CD4-positive, alpha-beta T cell treated with Interleukin-10 for 1 hour (primary cell): ENCODE data around the gene PKP1.

ENCODE experiments used
- DNase-seq: peaks from one replicate; pipeline ENCODE4 v3.0.0-alpha.2; 2020

Gene PKP1

DNA sequence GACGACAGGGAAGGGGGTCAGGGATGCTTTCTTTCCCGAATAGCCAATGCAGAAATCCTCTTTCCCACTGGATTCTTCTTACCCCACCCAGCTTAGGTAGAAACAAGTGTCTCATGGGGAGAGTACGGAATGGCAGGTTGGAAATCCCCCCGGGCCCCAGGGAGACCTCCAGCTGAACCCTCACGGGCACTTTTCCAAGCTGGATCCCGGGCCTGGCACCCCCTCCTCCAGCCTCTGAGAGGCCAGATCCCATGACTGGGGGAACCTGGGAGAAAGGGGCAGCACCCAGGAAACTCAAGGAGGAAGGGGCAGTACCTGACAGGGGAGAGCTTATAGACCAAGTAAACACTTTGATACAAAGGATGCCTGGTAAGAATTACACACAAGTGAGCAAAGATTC lies 1.3 kb downstream of the PKP1 start:
- DNase-seq = no peak

DNA sequence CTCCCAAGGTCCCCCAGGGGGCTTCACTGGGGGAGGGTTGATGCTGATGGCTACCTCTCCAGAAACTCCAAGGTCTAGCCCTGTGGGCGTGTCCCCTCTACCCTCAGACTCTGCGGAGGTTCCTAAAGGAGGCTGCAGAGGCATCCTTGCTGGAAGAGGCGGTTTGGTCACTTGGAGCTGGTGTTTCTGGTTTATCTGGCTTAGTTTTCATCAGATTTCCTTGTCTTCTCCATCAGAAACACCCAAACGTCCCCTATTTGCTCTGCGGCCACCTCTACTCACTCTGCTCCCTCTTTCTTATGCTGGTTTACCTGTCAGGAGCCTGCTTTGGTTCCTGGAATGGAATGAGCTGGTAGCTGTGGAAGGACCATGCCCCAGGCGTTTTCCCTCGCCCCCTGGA lies 2.5 kb downstream of the PKP1 start:
- DNase-seq = no peak

DNA sequence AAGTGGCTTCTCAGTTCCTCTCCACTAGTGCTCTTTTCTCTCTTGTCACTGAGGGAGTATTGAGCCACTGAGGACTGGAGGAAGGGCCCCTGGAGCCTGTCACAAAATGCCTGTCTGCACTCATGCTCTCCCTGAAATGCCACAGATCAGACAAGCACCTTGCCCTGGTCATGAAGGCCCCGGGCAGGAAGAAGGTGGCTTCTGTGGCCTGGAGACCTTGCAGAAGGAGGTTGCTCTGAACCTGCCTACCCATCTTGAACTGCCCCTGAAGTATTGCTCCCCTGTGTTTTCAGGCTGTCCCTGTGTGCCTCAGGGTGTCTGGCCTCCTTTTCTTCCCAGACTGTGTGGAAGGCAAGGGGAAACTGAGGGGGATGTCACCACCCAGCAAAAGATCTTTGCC lies 3.1 kb downstream of the PKP1 start:
- no peak for DNase-seq

DNA sequence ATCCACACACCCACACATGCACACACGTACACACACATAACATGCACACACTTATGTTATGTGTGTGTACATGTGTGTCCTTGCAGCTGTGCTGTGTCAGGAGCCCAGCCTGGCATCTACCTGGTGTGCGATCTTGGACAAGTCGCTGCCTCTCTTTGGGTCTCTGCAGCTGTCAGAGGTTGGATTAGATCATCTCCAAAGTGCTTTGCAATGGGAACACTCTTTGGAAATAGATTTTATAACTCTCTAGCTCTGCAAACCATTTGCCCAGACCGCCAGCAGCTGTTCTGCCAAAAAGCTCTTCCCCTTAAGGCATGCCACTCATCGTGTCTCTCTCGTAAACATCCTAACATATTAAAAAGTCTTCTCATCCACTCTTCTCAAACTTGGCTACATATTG lies 4.7 kb downstream of the PKP1 start:
- no peak for DNase-seq

DNA sequence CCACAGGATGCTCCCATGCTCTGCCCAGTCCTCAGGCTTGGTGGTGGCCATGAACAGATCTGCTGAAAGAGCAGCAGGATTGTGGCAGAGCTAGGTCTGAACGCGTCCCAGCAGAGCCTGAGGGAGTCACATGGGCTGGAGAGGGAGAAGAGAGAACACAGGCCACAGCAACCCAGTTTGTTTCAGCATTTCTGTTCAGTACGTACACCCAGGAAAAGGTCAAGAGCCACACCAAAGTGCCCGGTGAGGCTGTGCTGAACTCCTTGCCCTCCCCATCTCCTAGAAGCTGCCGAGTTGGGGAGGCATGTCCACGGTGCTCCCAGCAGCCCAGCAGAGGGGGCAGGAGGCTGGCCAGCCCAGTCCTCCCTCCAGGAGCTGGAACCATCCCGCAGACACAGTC lies 5.5 kb downstream of the PKP1 start:
- no peak for DNase-seq

DNA sequence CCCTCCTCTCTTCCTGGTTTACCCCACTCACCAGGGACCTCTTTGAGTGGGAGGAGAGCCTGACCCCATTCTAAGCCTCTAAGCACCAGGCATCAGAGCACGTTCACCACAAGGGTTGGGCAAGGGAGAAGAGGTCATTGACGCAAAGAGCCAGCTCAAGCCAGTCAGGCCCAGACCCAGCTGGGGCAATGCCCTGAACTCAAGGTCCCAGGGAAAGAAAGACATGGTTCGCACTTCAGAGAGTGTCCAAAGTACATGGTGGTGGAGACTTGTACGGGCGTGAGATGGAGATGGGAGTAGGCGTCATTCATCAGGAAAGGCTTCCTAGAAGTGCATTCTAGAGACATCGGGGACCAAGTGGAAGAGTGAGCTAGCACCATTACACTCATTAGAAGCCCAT lies 7.2 kb downstream of the PKP1 start:
- no peak for DNase-seq

DNA sequence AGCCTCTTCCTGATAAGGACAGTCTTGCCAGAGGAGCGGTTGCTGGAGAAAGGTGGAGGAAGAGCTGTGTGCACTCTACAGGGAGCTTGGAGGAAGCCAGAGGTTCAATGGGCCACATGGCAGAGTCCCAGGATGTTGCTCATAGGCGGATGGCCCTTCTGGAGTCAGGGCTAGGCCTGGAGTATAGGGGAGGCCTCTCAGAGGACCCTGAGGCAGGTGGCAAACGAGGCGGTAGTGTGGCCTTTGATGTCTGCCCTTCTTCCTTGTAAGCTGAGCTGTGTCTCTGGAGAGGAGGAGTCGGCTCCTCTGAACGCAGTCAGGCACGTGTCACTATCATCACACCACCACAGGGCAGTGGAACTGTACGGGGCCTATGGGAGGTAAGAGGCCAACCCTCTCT lies 8.6 kb downstream of the PKP1 start:
- no peak for DNase-seq

DNA sequence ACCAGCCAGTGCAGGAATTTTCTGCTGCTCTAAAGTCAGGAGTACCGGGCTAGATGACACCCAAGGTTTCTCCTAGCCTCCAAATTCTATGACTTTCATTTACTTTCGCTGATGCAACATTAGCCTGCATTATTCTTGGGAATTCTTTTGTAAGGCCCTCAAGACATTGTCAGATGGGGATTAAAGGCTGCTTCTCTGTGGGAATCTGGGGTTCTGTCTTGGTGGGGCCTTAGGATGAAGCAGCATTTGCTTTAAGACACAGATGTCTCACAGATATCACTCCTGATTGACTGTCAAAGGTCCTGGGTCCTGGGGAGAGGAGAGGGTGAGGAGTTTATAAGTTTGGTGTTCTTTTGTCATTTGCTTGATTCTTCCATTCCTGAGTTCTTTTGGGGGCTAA lies 11.6 kb downstream of the PKP1 start:
- no peak for DNase-seq

DNA sequence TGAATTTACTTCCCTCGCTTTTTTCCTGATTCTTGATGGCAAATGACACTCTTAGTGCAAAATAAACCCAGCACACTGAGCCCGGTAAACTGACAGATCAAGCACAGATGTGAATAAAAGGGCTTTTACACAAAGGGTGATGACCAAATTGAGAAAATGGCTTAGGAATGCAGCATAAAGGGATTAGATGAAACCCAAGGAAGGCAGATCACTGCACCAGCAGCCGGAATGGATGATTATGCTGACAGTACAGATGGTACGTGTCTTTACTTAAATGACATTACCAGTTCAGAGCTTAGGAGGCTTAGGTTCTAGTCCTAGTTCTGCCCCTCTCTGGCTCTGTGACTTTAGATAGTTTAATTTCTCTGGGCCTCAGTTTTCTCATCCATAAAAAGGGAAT lies 12.0 kb downstream of the PKP1 start:
- no peak for DNase-seq

DNA sequence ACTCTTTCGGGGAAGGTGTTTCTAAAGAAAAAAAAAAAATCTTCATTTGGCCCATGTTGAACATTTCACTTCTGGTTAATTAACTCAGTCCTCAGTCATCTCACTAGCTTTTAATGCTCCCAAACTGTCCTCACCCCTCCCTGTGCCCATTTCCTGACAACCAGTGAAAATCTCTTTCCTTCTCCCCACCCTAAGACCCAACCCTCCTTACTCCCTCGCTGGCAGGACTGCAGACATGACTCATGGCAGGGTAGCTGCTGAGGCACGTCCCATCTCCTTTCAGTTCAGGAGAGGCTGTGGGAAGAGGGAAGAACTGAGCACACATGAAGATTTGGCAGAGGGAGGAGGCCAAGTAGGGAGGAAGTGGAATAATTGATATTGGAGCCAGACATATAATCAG lies 12.6 kb downstream of the PKP1 start:
- DNase-seq = no peak

DNA sequence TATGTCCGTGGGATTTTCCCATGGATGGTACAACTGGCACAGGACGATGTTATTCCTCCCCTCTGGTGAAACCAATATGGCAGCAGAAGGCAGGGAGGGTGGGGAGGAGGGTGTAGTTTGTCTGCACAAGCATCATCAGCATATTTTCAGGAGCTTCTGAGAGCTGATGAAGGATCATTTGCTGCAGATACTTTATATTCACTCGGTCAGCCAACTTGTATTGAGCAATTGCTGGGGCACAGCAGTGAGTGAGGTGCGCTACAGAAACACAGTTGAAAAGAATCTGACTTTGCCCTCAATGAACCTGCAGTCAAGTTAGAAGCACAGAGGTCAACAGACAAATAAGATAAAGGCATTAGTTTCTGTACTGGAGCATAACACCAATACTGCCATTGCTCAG lies 13.0 kb downstream of the PKP1 start:
- DNase-seq = no peak

DNA sequence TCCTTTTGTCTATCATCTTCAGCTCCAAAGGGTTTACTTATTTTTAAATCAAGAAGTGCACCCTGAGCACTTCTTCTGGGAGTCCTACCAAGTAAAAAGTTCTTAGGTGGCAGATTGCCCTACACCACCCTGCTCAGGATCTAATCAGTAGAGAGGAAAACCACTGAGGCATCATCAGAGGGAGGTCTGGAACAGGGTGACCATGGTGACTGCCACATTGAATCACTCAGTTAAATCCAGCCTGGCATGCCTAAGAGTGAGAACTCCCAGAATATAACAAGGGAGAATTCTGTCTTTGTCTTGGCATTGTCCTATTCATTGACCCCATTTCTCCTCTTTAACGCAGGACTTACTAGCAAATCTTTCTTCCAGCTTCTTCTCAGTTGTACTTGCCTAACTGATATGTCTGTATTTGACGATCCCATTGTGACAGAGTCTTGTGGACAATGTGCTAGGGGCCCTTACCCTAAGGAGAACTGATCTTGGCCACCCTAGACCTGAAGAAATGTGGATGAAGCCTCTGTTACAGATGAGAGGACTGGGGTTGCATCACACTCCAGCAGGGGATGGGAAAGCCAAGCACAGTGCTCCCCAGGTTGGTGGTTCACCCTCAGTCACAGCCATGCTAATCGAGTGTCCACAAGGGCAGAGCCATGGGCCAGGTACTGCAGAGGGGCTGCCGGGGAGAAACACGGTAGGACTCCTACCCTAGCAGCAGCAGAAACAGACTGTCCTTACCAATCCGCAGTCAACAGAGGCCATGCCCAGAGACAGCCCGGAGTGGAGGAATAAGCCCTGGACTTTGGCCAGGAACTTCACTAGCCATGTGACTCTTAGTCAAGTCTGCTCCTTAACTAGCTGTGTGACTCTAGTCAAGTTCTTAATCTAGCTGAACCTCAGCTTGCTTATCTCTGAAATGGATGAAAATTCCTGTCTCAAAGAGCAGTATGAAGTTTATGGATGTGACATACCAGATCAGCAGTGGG lies 15.4 kb downstream of the PKP1 start:
- DNase-seq = no peak

DNA sequence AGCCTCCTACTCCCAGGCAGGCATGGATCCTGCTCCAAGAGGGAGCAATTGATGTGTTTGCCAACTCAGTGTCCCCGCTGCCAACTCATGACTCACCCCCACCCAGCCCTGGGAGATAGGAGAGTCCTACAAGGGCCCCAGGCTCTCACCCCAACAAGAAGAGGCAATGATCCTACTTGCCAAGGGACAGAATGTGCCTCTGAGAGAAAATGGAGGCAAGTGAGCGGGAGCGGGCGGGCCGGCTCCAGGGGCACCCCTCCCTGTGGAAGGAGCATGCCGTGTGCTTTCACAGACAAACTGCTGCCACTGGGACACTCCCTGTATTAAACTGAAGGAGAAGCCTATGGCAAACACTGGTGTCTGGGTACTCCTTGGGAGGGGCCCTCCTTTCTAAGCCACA lies 16.7 kb downstream of the PKP1 start:
- no peak for DNase-seq

DNA sequence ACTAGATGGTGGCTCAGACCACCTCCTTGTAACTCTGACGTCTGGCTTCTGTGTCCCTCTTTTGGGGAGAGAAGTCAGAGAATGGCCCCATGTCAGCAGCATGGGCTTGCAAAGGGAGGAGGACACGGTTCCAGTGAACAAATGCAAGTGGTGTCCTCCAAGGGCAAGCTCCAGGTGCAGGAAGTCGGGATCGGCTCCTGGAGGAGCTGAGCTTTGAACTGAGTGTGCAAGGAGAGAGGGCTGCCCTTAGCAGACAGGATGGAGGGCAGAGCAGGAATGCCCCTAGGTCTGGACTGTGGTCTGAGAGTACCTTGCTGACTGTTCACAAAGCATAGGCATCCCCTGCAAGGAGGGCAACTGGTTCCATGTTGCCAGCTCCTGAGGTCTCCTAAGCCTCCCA lies 17.3 kb downstream of the PKP1 start:
- no peak for DNase-seq

DNA sequence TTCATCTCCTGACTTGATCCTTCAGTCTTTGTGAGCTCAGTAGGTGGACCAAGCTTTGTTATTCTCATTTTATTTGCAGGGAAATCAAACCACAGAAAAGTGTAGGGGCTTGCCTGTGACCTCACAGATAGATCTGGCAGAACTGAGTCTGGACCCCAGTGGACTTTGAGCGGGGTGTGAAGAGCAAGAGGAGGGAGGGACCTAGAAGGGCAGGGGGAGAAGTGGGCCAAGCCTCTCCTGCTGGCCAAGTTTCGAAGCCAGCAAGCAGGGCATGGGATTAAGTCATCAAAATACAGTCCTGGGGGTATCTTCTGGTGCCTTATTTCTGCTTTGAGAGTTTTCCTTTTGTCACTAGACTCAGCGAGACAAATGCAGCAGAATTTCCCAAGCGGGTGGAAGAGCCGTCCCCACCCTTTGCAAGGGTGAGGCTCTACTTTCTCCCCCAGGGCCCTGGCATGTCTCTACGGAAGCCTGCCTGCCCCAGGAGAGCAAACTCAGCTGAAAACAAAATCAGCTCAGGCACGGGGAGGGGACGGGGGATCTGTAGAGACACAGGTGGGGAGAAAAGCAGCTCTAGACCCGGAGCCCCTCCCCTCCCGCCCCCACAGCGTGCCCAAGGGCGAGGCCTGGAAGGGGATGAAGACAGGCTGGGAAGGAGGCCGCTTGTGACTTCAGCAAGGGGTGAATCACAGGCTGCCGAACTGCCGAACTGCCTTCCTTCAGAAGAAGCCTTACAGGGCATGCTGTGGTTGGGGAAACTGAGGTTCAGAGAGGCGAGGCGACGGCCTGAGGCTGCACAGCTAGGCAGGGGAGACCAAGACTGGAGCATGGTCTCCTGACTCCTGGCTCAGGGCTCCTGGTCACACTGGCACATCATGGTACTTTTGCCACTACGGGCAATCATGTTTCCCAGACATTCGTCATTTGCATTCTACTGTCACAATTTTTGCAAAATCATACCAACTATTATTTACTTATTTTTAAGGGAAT lies 19.2 kb downstream of the PKP1 start:
- no peak for DNase-seq

DNA sequence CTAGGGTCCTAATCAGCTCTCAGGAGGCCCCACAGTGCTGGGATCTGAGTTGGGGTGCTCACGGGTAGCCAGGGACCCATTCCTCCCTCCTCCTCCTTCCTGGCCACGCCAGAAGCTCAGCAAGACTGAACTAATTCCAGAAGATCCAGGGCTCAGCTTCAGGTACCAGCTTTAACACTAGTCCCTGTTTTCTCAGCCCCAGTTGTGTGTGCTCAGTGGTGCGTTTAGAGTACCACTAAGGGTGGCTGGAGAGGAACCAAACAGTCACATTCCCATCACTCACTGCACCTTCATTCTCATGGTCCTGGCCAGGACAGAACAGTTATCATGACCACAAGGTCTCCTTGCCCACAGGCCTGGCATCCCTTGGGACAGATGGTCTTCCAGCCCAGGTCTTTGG lies 20.8 kb downstream of the PKP1 start:
- DNase-seq = no peak

DNA sequence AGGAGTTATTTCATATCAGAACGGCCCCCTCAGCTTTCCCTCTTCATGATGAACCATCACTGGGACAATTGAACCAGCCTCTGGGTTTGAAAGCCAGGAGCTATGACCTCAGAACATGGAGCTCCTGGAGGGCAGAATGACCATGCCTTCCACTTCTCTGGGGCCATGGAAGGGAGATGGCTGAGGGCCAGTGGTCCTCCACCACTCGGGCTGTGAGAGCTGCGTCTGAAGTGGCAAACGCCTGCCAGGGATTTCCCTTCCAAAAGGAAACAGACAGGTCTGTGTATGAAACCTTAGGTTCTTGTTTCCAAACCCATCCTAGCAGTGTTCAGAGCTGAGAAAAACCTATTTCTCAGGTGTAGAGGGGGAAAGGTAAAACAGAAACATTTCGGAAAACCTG lies 22.5 kb downstream of the PKP1 start:
- DNase-seq = no peak

DNA sequence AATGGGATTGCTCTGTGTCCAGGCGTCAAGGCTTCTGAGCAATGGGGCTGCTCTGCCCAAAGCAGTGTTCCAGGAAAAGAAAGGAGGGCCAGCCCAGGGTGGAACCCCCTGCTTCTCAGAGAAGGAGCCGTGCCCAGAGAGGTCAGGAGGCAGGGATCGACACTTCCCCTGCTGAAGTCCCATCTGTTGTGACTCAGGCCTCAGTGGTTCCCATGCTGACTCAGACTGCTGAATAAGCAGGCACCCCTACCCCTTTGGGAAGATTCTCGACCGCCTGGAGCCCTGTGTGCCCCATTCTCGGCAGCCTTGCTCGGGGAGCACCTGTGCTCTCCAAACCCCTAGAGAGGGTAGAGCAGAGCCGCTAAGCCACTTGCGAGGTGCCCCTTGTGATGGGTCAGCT lies 23.9 kb downstream of the PKP1 start:
- DNase-seq = no peak

DNA sequence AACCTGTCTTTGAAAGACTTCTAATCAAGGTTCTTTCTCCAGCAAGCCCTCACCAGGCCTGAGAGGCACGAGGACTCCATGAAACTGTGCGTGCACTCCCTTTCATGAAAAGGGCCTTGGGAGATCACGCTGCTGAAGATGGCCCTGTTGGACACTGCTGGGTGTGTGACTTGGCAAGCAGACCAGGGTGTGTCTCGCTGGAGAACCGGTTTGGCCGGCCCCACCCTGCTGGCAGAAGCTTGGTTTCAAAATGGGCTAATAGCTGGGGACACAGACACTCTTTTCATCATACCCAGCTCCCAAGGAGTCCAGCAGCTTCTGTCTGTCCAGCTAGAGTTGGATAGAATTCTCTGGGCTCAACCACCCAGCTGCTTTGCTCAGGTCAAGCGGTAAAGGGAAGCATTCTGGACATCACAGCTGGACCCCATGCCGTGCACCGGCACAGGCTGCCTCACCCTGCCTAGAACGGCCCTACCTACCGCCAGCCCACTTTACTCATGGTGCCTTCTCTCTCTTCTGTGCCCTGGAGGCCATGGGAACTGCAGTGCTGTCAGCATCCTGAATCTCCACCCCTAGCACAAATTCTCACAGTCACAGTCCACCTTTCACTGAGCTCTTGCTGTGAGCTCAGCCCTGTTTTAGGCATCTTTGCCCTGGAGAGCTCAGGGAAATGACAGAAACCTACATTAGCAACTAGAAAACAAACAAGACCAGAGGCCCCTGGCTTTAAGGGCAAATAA lies 24.6 kb downstream of the PKP1 start:
- DNase-seq = no peak

DNA sequence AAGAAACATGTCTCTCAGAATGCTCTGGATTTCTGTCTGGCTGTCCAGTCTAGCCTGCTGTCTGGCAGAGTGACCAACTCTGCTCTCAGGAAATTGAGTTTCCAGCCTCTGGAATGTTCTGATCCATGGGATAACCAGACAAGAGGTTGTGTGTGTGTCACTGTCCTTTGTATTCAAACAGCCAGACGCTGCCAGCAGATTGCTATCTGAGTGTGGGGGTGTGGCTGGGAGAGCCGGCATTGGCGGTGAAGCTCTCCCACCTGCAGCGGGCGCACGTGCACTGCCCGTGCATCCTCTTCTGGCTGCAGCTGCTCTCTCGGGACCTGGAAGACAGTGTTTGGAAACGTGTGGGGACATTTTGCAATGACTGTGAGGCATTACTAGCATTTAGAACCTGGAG lies 26.1 kb downstream of the PKP1 start:
- DNase-seq = no peak

DNA sequence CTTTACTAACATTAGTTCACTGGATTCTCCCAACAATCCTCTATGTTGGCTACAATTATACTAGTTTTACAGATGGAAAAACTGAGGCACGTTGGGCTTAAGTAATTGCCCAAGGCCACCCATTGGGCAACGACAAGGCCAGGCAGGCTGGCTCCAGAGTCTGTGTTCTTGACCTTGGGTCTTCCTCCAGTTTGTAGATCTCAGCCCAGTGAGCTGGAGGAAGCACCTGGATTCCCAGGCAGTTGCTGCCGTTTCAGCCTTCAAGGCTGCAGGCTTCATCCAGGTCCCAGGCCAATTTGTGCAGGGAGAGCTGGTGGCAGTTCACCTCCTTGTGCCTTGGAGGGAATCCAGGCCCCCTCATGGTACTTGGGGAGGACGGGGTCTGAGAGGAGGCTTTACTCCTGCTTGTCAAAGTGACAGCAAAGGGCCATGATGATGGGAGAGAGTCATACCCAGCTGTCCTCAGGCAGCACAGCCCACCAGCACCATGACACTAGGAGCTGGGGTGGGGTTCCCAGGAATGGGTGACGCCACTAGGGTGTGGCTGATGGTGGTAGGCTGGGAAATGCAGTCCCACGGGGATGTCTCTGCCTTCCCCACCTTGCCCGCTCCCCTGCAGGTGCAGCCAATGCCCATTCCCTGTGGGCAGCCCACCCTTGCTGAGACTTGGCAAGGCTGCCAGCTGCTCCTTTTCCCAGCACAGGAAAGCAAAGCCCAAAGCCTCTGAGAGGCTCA lies 27.1 kb downstream of the PKP1 start:
- no peak for DNase-seq

DNA sequence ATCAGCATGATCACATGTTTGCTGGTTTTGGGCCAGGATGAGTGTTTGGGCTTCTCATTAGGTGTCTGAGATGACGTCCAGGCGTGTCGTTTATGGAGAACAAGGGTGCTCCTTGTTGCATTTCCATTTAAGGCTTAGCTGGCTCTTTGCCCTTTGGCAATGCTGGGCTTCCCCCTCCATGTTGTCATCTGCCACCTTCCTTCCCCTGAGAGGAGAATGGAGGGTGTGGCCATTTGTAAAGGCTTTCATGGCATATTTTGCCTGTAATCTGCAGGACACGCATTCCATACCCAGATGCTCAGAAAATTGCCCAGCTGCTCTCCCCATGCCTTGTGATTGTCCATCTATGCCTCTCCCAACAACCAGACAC lies 27.7 kb downstream of the PKP1 start:
- DNase-seq = no peak
